HCT116 (cell line): ENCODE results near the gene TFB1M. TPM values are rescaled to one million over a fixed set of nuclear protein-coding genes. Genes with fewer than 3 reads are reported as not detected.
A peak's percentile ranks its signal among the peaks of the same experiment; 100 is the strongest.

Experiments
- ATAC-seq: fragments of 200-7000 bp; cut with Tn5 transposase; 2 replicates; pipeline ENCODE4 v1.9.1; 2020; ENCODE audit warnings: mild to moderate bottlenecking, moderate library complexity
- BruUV-seq: library from RNA; stranded (reverse); fragments of 400-500 nt; replicated peaks from 2 replicates; lab custom pipeline; 2021; lab: Mats Ljungman, UMichigan
- CTCF ChIA-PET: fragments of 300-600 bp; sonication (Branson Sonifier 250); formaldehyde crosslinking; loops from one replicate; lab custom pipeline; 2021; ENCODE audit warnings: antibody characterized with exemption; lab: Charles Lee
- POLR2A ChIA-PET: fragments of 300-600, 350-600 bp; sonication (Branson Sonifier 250); formaldehyde crosslinking; loops from one replicate; lab custom pipeline; 2021; ENCODE audit warnings: antibody characterized with exemption; lab: Charles Lee
- RAD21 ChIA-PET, 2 experiments: fragments of 300-600 bp; sonication (Branson Sonifier 250); formaldehyde crosslinking; loops; one replicate each; lab custom pipeline; 2023; ENCODE audit warnings: low total read pairs in 2 of 2; ENCODE audit not compliant: uncharacterized antibody in 2 of 2, unreplicated experiment in 2 of 2, low non-redundant PET in 1 of 2; lab: Charles Lee
- DNase-seq: peaks from one replicate; pipeline ENCODE4 v3.0.0-alpha.2; 2010; ENCODE audit warnings: low read depth, low spot score
- H2AFZ ChIP-seq: fragments of 200-600 bp; shearing (Covaris generic), sonication (generic); 2 replicates; pipeline ENCODE4 v1.6.1; 2017; ENCODE audit warnings: low read depth, mixed run types, mixed read lengths, antibody characterized with exemption, low read length; ENCODE audit not compliant: poor library complexity, severe bottlenecking
- H3K27ac ChIP-seq: 2 replicates; pipeline ENCODE4 v1.5.1; 2012; ENCODE audit warnings: low read depth, low read length
- H3K27me3 ChIP-seq: fragments of 200-600 bp; sonication (generic); 2 replicates; pipeline ENCODE4 v1.6.1; 2016; ENCODE audit warnings: mixed run types, low read length, mixed read lengths; ENCODE audit not compliant: insufficient read depth
- H3K36me3 ChIP-seq, 2 experiments: fragments of 200-500 bp in 1 of 2; fragments of 200-600 bp in 1 of 2; sonication (Bioruptor generic) in 1 of 2; sonication (generic) in 1 of 2; 2 replicates each; pipeline versions ENCODE4 v1.5.1 to v1.6.1; 2014 to 2016; ENCODE audit warnings: low read length in 2 of 2, inconsistent platforms in 1 of 2, mixed read lengths in 1 of 2, mixed run types in 1 of 2; ENCODE audit not compliant: insufficient read depth in 2 of 2, control insufficient read depth in 1 of 2
- H3K4me1 ChIP-seq, 2 experiments: fragments of 200-600 bp in 1 of 2; sonication (generic) in 1 of 2; 2 replicates each; pipeline versions ENCODE4 v1.5.1 to v1.6.1; 2012 to 2017; ENCODE audit warnings: low read length in 2 of 2, inconsistent platforms in 1 of 2, mild to moderate bottlenecking in 1 of 2, mixed read lengths in 1 of 2, mixed run types in 1 of 2, moderate library complexity in 1 of 2; ENCODE audit not compliant: insufficient read depth in 2 of 2, control insufficient read depth in 1 of 2
- H3K4me2 ChIP-seq: fragments of 200-600 bp; sonication (generic); 2 replicates; pipeline ENCODE4 v1.6.1; 2017; ENCODE audit warnings: mixed run types, low read length, mixed read lengths
- H3K4me3 ChIP-seq, 2 experiments: fragments of 200-600 bp in 1 of 2; sonication (generic) in 1 of 2; replicated peaks in 1 of 2; 2 replicates each; pipeline ENCODE4 v1.5.1; 2011 to 2016; ENCODE audit warnings: low read length in 2 of 2, control low read depth in 1 of 2, low read depth in 1 of 2, mild to moderate bottlenecking in 1 of 2, mixed read lengths in 1 of 2, mixed run types in 1 of 2
- H3K79me2 ChIP-seq: fragments of 200-600 bp; sonication (generic); 2 replicates; pipeline ENCODE4 v1.6.1; 2017; ENCODE audit warnings: mild to moderate bottlenecking, mixed run types, low read length, moderate library complexity, mixed read lengths; ENCODE audit not compliant: insufficient read depth
- H3K9ac ChIP-seq: fragments of 200-600 bp; sonication (generic); 2 replicates; pipeline ENCODE4 v1.6.1; 2016; ENCODE audit warnings: low read length, mixed read lengths
- H3K9me2 ChIP-seq: fragments of 200-600 bp; sonication (generic), shearing (Covaris generic); 2 replicates; pipeline ENCODE4 v1.6.1; 2017; ENCODE audit warnings: mixed run types, mild to moderate bottlenecking, moderate library complexity; ENCODE audit not compliant: insufficient read depth
- H3K9me3 ChIP-seq, 2 experiments: fragments of 200-500 bp in 1 of 2; fragments of 200-600 bp in 1 of 2; sonication (Bioruptor generic) in 1 of 2; sonication (generic) in 1 of 2; 2 replicates each; pipeline ENCODE4 v1.6.1; 2014 to 2017; ENCODE audit warnings: low read length in 2 of 2, mixed read lengths in 2 of 2, inconsistent platforms in 1 of 2, low read depth in 1 of 2, mild to moderate bottlenecking in 1 of 2, mixed run types in 1 of 2, moderate library complexity in 1 of 2; ENCODE audit not compliant: control insufficient read depth in 1 of 2, insufficient read depth in 1 of 2
- H4K20me1 ChIP-seq: fragments of 200-600 bp; sonication (generic), shearing (Covaris generic); 2 replicates; pipeline ENCODE4 v1.6.1; 2017; ENCODE audit warnings: mixed run types, mild to moderate bottlenecking, moderate library complexity; ENCODE audit not compliant: insufficient read depth
- EGR1 ChIP-seq: IDR thresholded peaks from 2 replicates; pipeline ENCODE4 v1.6.1; 2012; ENCODE audit warnings: low read depth
- RAD21 ChIP-seq: IDR thresholded peaks from 2 replicates; pipeline ENCODE4 v1.6.1; 2012; ENCODE audit warnings: low read depth, mild to moderate bottlenecking
- intact Hi-C: fragments of 100-400 bp; cut with micrococcal nuclease; formaldehyde crosslinking; loops from 2 replicates; pipeline ENCODE4 v1.10.0; 2022
- total RNA-seq: library from RNA; stranded (reverse); gene quantifications from one replicate; pipeline ENCODE4 v1.2.1, GENCODE V29; 2021; ENCODE audit not compliant: unreplicated experiment
- TF ChIP-seq, protein P1 (sequence below), 3 experiments: fragments of 200-600 bp in 1 of 3; sonication (generic) in 1 of 3; IDR thresholded peaks in 2 of 3; conservative IDR thresholded peaks in 1 of 3; 2 replicates each; pipeline ENCODE4 v1.5.1; 2012 to 2017; ENCODE audit warnings: low read depth in 2 of 3, low read length in 2 of 3, antibody characterized with exemption in 1 of 3, borderline replicate concordance in 1 of 3, control low read depth in 1 of 3, mild to moderate bottlenecking in 1 of 3, mixed read lengths in 1 of 3, mixed run types in 1 of 3, moderate library complexity in 1 of 3; ENCODE audit not compliant: insufficient read depth in 1 of 3

The TFB1M gene
- total RNA-seq, 1 experiment from 2014 or later = 43.8 TPM

DNA sequence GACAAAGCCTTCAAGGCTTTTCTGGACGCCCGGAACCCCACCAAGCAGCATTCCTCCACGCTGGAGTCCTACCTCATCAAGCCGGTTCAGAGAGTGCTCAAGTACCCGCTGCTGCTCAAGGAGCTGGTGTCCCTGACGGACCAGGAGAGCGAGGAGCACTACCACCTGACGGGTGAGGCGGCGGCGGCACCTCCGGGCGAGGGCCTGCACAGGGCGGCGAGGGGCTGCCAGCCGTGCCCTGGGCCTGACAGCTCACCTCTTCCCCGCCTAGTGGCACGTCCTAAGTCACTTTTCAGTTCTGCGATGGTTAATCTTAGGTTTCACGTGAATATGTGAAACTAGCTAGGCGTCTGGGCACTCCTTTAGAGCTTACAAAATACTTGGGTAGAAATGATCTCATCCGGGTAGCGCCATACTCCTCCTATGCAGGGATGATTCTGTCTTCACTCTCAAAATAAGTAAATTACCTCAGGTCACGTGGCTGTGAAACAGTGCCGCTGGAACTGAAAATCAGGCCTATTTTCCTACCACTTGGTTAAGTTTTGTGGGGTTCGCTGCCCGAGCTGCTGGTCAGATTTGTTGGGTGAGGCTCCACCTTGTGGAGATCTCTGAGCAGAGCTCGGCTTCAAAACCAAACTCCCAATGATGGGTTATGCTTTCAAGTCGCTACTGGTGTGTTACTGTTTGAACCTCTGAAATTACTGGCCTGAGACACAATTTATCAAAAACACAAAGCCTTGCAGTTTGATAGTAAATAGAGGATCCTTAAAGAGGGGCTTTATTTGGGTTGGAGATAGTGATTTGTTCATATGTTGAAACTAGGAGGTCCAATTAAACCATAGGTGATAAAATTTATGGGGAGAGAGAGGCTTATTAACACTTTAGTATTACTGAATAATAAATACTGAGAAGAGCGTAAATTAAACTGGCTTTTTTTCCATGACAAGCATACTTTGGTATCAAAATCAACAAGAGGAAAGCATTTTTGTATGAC, 66.0 kb downstream of the TFB1M start:
- H3K4me2 ChIP-seq = peak overlapping the region; percentile 22
- peak; percentile 76 for TF ChIP-seq RAD21
- TF ChIP-seq, protein P1, sequence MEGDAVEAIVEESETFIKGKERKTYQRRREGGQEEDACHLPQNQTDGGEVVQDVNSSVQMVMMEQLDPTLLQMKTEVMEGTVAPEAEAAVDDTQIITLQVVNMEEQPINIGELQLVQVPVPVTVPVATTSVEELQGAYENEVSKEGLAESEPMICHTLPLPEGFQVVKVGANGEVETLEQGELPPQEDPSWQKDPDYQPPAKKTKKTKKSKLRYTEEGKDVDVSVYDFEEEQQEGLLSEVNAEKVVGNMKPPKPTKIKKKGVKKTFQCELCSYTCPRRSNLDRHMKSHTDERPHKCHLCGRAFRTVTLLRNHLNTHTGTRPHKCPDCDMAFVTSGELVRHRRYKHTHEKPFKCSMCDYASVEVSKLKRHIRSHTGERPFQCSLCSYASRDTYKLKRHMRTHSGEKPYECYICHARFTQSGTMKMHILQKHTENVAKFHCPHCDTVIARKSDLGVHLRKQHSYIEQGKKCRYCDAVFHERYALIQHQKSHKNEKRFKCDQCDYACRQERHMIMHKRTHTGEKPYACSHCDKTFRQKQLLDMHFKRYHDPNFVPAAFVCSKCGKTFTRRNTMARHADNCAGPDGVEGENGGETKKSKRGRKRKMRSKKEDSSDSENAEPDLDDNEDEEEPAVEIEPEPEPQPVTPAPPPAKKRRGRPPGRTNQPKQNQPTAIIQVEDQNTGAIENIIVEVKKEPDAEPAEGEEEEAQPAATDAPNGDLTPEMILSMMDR (IDR thresholded peaks at IDR 0.05 in 2 of 3, conservative IDR thresholded peaks at IDR 0.05 in 1 of 3; ENCODE audit: borderline replicate concordance in 1 of 3, insufficient read depth in 1 of 3, low read depth in 2 of 3, low read length in 2 of 3) = peak; percentile 57 to 70 (median 59); a peak in 5 of 6 replicates
- TF ChIP-seq EGR1 = no peak
- no peaks in the 10 kb centered on the region for H3K79me2 ChIP-seq
- H3K4me1 ChIP-seq = peaks cover 0 to 12% of the 10 kb centered on the region in 2 experiments; a peak in 2 of 4 replicates
- no peaks in the 10 kb centered on the region for H3K27me3 ChIP-seq
- ATAC-seq = peak; percentile 74
- no peaks in the 10 kb centered on the region for H3K9me3 ChIP-seq
- H3K9ac ChIP-seq = no peak overlapping the region
- no peak overlapping the region for H3K4me3 ChIP-seq
- ChIA-PET RAD21 (interaction anchor here in 1 of 2 experiments (0.7 to 1.2 kb wide), 3 partner anchors 70 to 320 kb away, joined by 3 to 4 read pairs (median 3); no protein-coding TSS in a partner anchor), CTCF (interaction anchor here (1.0 to 2.2 kb wide), 7 partner anchors 70 to 573 kb away, joined by 3 to 46 read pairs (median 10); no protein-coding TSS in a partner anchor), POLR2A (interaction anchor here (1.2 kb wide), 1 partner anchor 71 kb away, joined by 3 read pairs; no protein-coding TSS in a partner anchor)
- H3K27ac ChIP-seq = no peak overlapping the region
- peaks cover 0 to 4% of the 10 kb centered on the region in 2 experiments; a peak in 2 of 4 replicates for H3K36me3 ChIP-seq
- H2AFZ ChIP-seq = no peak overlapping the region
- no peaks in the 10 kb centered on the region for H3K9me2 ChIP-seq
- intact Hi-C loops = loop anchor here (1.0 to 10.0 kb wide), 4 partner anchors 71 to 571 kb away; no protein-coding TSS in a partner anchor
- no TSS peak for BruUV-seq
- peak; percentile 21 for DNase-seq
- no peaks in the 10 kb centered on the region for H4K20me1 ChIP-seq
